Measurements from ENCODE around the gene CCDC179.

CCDC179 gene

GRCh38 chr11:22808571-22809197 is 51.6 kb downstream of the CCDC179 start:
- DNase-seq (ENCODE audit: low read depth in 2 of 2, low spot score in 1 of 2): no peak

- DNase-seq (ENCODE audit: low read depth in 2 of 2, low spot score in 1 of 2): no peak
These were observed 52.3 kb downstream of the CCDC179 start for GRCh38 chr11:22807855-22808570.

GRCh38 chr11:22807391-22807790 is 52.9 kb downstream of the CCDC179 start:
- no peak for DNase-seq (ENCODE audit: low read depth in 2 of 2, low spot score in 1 of 2)

- DNase-seq (ENCODE audit: low read depth in 2 of 2, low spot score in 1 of 2): no peak
These were observed 57.4 kb downstream of the CCDC179 start for GRCh38 chr11:22802861-22803260.

GRCh38 chr11:22800482-22800881 is 59.8 kb downstream of the CCDC179 start:
- no peak for DNase-seq (ENCODE audit: low read depth in 2 of 2, low spot score in 1 of 2)

- DNase-seq (ENCODE audit: low read depth in 2 of 2, low spot score in 1 of 2): no peak
These were observed 61.4 kb downstream of the CCDC179 start for GRCh38 chr11:22798901-22799300.

GRCh38 chr11:22797047-22797446 is 63.2 kb downstream of the CCDC179 start:
- no peak for DNase-seq (ENCODE audit: low read depth in 2 of 2, low spot score in 1 of 2)
